NCI-H2107 (cell line): ENCODE data around the gene NADK2.

Source experiments
- DNase-seq: peaks from one replicate; lab custom pipeline; 2025; lab: John Stamatoyannopoulos, UW

NADK2 gene

GRCh38 chr5:36161361-36161760, 80.4 kb downstream of the NADK2 start:
- DNase-seq = no peak

- no peak for DNase-seq
Observed at GRCh38 chr5:36160617-36161016, 81.1 kb downstream of the NADK2 start.

- DNase-seq = no peak
Observed at GRCh38 chr5:36158144-36158543, 83.6 kb downstream of the NADK2 start.

- no peak for DNase-seq
Observed at GRCh38 chr5:36156619-36157018, 85.1 kb downstream of the NADK2 start.

GRCh38 chr5:36156121-36156601, 85.6 kb downstream of the NADK2 start:
- no peak for DNase-seq

GRCh38 chr5:36155291-36155690, 86.4 kb downstream of the NADK2 start:
- DNase-seq = no peak

- DNase-seq = no peak
Observed at GRCh38 chr5:36153726-36154125, 88.0 kb downstream of the NADK2 start.

GRCh38 chr5:36153298-36153677, 88.4 kb downstream of the NADK2 start:
- DNase-seq = no peak

GRCh38 chr5:36152324-36153297, 89.1 kb downstream of the NADK2 start:
- no peak for DNase-seq

GRCh38 chr5:36151434-36152323, 90.0 kb downstream of the NADK2 start, which contains the start of the genes LMBRD2 and SKP2:
LMBRD2 (minus strand) TSS chr5:36151887; CDS start chr5:36143349, 8,538 bp downstream.
SKP2 (plus strand) TSS chr5:36152111; CDS start chr5:36152263, 152 bp downstream.
- DNase-seq = peak; percentile 99

- DNase-seq = peak; percentile 30
Observed at GRCh38 chr5:36150676-36151433, 90.9 kb downstream of the NADK2 start.

GRCh38 chr5:36147681-36148080, 94.0 kb downstream of the NADK2 start:
- no peak for DNase-seq

- no peak for DNase-seq
Observed at GRCh38 chr5:36146390-36146789, 95.3 kb downstream of the NADK2 start.

GRCh38 chr5:36145311-36145710, 96.4 kb downstream of the NADK2 start:
- no peak for DNase-seq
